SIG-M5 (cell line): Measurements from ENCODE around the gene SH3BP5.

ENCODE experiments used
- DNase-seq: peaks from one replicate; lab custom pipeline; 2025; lab: John Stamatoyannopoulos, UW

The SH3BP5 gene

GRCh38 chr3:15298504-15298903 is 33.9 kb downstream of the SH3BP5 start:
- no peak for DNase-seq

- no peak for DNase-seq
Measured at GRCh38 chr3:15297608-15298350, 34.6 kb downstream of the SH3BP5 start.

- DNase-seq, result peak; percentile 85
Measured at GRCh38 chr3:15295506-15295905, 36.9 kb downstream of the SH3BP5 start.

DNA sequence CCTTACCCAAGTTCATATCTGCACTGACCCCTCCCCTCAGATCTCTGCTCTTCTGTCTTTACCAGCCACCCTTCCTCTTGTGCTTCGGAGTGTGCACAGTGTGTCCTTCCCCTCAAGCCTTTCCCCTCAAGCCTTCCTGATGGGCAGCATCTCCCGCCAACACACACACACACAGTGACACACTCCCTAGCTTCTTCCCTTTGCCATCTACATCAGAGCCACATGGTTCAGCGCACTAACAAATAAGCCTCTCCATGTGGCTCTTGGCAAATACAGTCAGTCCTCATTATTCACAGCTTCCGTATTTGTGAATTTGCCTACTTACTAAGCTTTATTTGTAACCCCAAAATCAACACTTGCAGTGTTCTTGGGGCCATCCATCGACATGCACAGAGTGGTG is 37.5 kb downstream of the SH3BP5 start:
- DNase-seq, result no peak

DNA sequence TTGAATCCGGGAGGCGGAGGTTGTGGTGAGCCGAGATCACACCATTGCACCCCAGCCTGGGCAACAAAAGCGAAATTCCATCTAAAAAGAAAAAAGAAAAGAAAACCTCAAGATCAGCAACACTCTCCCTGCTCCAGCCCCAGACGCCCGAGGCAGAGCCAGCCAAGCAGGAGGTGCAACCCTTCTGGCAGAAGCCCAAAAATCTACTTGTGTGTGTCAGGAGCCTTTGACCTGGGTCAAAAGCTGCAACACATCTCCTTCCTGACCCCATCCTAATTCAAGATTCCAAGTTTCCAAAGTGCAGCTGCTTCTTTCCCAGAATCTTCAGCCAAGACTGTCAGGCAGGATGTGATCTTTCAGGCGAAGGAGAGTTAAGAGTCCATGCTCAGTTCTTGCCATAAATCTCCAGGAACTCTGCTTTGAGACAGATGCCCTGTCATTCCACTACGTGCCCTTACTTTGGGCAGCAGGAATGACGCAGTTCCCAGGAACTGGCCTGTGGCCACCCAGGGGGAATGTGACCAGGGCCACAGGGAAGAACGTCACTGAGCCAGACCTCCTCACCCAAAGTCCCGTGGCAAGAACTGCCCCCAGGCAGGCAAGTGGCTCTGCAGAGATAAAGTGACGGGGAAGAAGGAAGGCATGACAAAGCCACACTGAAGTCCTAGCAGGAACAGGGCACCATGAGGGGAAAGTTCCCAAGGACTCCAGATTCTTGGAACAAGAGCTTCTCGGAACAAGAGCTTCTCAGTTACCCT is 39.4 kb downstream of the SH3BP5 start:
- no peak for DNase-seq

DNA sequence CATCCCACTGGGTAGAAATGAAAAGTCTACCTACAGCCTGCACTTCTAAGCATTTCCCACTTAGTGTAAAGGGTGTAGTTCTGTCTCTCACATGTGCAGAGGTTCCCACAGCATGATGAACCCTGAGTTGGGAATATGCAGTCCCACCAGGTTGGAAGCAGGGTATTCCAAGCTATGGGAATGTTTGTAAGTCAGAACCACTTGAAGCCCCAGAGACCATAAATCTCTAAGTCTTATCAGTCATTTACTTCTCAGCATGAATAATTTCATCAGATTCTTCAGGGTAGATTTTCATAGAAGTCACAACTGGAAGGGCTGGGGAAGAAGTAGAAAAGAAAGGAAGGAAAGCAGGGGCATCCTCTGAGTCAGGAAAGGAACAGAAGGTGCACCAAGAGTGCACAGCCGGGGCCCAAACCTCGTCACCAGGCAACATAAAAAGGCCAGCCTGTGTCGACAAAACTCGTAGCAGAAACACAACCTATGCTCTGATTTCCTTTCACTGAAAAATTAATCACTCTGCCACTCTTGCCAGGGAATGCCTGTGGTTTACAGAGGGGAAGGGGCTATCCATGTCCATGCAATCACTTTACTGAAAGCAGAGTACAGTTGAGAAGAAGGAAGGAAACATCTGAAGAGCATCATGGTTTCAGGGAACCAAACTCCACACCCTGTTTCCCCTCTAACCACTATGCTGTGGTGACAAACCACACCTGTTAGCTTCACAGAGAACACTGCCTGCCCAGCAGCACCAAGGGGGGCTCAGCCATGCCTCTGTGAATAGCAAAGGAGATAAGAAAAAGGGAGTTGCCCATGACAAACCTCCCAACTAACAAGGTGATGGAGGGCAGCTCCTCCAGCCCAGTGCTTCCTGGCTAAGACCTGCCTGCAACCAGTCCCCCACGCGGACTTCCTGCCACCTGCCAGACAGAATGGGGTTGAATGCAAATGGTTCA is 40.5 kb downstream of the SH3BP5 start:
- DNase-seq, result no peak

DNA sequence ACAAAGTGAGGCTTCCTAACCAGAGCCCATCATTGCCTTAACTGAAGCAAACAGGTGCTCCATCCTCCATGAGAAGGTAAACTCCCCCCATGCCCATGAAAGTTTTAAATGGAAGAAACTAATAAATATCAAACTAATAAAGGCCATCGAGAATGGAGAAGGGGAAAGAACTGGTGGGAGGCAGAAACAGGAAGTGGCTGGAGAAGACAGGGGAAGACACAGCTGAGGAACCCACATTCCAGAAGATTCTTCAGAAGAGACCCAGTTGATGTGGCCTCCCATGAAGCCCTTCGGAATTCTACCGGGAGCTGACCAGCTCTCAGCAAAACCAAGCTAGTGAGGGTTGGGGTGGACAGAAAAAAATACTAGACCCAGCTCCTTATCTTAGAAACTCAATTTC is 41.6 kb downstream of the SH3BP5 start:
- no peak for DNase-seq

DNA sequence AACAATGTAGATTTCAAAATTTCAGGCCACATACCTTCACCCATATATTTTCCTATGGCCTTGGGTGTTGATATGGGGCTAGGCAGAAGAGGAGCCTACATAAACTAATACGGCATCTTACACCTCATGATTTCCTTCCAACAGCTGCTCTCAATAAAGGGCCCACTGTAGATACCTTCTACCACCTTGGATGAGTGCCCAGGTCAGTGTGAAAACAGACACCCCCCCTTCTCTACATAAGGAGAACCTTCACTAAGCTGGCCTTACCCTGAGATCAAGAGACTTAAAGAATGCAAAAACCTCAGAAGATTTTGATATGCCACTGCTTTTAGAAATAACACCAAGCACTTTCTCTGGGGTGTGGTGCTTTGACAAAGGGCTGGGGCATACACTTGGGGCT is 42.7 kb downstream of the SH3BP5 start:
- DNase-seq, result no peak

GRCh38 chr3:15288331-15289035 is 43.9 kb downstream of the SH3BP5 start:
- no peak for DNase-seq

- no peak for DNase-seq
Measured at GRCh38 chr3:15287565-15288330, 44.6 kb downstream of the SH3BP5 start.

- DNase-seq, result no peak
Measured at GRCh38 chr3:15286022-15286421, 46.4 kb downstream of the SH3BP5 start.

DNA sequence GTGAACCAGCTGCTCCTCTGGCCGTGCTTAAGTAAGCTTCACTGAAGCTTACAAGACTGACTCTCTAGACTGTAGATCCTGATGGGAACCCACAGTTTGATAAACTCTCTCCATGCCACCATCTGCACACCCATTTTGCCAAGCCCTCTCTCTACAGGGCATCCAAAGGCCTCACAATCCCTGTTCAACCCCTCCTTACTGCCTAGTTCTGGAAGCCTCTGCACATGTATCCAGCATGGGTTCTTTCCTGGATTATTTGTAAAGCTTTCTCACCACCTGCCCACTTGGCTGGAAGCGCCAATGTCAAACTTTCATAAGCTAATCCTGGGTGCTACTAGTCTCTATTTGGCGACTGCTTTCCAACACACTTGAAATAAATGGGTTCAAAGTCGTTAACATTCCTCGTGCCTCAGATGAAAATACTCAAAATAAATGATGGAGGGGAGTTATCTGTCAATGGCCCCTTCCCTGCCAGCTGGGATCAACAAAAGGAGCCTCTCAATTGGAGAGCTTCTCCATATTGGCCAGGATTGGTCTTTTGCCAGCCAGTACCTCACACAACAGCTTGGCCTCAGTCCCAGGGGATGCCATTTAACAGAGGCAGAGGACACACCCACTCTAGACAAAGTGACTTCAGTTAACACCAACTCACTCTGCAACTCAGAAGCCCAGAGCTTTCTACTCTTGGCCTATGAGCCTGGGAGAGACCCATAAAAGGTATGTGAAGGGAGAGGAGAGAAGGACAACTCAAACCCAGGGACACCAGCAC is 48.1 kb downstream of the SH3BP5 start:
- DNase-seq, result no peak

DNA sequence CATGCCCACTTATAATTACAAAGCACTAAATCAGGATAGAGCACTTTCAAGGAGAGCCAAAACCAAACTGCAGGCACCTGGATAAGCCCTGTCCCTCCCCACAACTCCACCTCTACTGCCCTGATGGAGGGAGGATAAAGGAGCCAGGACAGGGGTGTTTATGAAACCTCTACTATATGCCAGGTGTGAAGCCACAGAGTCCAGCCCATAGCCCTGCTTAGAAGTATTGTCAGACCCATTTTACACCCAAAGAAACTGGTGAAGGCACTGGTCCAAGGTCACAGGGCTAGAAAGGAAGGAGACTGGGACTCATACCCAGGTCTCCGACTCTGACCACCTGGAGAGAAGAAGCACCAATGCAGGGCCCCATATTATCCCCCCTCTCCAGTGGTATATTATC is 48.7 kb downstream of the SH3BP5 start:
- no peak for DNase-seq

DNA sequence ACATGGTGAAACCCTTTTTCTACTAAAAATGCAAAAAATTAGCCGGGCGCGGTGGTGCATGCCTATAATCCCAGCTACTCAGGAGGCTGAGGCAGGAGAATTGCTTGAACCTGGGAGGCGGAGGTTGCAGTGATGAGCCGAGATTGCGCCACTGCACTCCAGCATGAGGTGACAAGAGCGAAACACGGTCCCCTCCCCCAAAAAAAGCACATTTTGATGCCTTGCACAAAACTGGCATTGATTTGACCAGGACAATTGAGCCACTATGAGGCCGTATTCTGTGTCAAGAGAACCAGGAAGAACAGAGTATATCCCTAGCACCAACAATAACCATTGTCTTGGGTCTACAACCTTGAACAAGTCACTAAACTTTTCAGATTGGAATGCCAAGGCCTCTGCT is 50.6 kb downstream of the SH3BP5 start:
- DNase-seq, result no peak

GRCh38 chr3:15280853-15281532 is 51.4 kb downstream of the SH3BP5 start:
- DNase-seq, result no peak

- no peak for DNase-seq
Measured at GRCh38 chr3:15279671-15280402, 52.5 kb downstream of the SH3BP5 start.

- no peak for DNase-seq
Measured at GRCh38 chr3:15279205-15279604, 53.2 kb downstream of the SH3BP5 start.

- DNase-seq, result no peak
Measured at GRCh38 chr3:15277861-15278500, 54.4 kb downstream of the SH3BP5 start.
